Muscle layer of colon (tissue), 2 donors: ENCODE results near the gene REEP2.

Experiments
- H3K27ac ChIP-seq: one replicate; pipeline ENCODE4 v1.7.0; 2013; ENCODE audit warnings: low read depth, mild to moderate bottlenecking, low read length, moderate library complexity
- H3K27me3 ChIP-seq, 2 donors: one replicate each; pipeline ENCODE4 v1.7.0; 2013; ENCODE audit warnings: low read length in 2 of 2, mild to moderate bottlenecking in 2 of 2; ENCODE audit not compliant: insufficient read depth in 2 of 2, control insufficient read depth in 1 of 2
- H3K36me3 ChIP-seq: one replicate; pipeline ENCODE4 v1.7.0; 2013; ENCODE audit warnings: mild to moderate bottlenecking, low read length; ENCODE audit not compliant: insufficient read depth
- H3K4me1 ChIP-seq: one replicate; pipeline ENCODE4 v1.7.0; 2013; ENCODE audit warnings: mild to moderate bottlenecking, low read length; ENCODE audit not compliant: insufficient read depth
- H3K4me3 ChIP-seq, 2 donors: one replicate each; pipeline ENCODE4 v1.7.0; 2013; ENCODE audit warnings: low read length in 2 of 2, low read depth in 1 of 2, mild to moderate bottlenecking in 1 of 2, moderate library complexity in 1 of 2
- H3K9ac ChIP-seq: one replicate; pipeline ENCODE4 v1.7.0; 2013; ENCODE audit warnings: low read length
- H3K9me3 ChIP-seq: one replicate; pipeline ENCODE4 v1.7.0; 2013; ENCODE audit warnings: mild to moderate bottlenecking, low read length
- donor health status: abdominal sarcoma.
- donor health status: Adenocarcinoma of cecum.

REEP2 gene

GRCh38 chr5:138450971-138451370 is 12.1 kb downstream of the REEP2 start:
- H3K36me3 ChIP-seq = no peaks in the 10 kb centered on the region
- no peak overlapping the region for H3K27ac ChIP-seq
- no peaks in the 10 kb centered on the region for H3K27me3 ChIP-seq
- H3K9ac ChIP-seq = no peak overlapping the region
- H3K9me3 ChIP-seq = no peaks in the 10 kb centered on the region
- H3K4me3 ChIP-seq = no peak overlapping the region
- peaks cover 12% of the 10 kb centered on the region for H3K4me1 ChIP-seq

DNA sequence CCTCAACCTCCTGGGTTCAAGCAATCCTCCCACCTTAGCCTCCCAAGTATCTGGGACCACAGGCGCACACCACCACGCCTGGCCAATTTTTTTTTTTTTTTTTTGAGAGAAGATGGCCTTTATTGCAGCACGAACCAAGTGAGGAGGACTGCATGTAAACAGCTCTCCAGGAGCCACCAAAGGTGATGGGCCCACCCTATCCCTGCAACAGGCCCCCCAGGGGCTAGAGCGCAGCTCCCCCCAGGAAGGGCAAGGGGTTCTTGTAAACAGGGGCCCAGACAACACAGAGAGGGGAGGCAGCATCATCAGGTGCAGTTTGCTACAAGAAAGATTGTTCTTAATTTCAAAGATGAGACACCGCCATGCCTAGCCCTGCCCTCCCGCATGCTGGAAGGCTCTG is 13.9 kb downstream of the REEP2 start:
- H3K9me3 ChIP-seq = no peaks in the 10 kb centered on the region
- H3K27me3 ChIP-seq = no peaks in the 10 kb centered on the region
- H3K9ac ChIP-seq = no peak overlapping the region
- no peak overlapping the region for H3K27ac ChIP-seq
- H3K4me1 ChIP-seq = peaks cover 12% of the 10 kb centered on the region
- H3K36me3 ChIP-seq = no peaks in the 10 kb centered on the region
- no peak overlapping the region for H3K4me3 ChIP-seq

GRCh38 chr5:138453590-138453989 is 14.7 kb downstream of the REEP2 start:
- Histone ChIP-seq H3K27me3 (no peaks in the 10 kb centered on the region), H3K36me3 (no peaks in the 10 kb centered on the region), H3K9me3 (no peaks in the 10 kb centered on the region), H3K4me1 (peaks cover 18% of the 10 kb centered on the region), H3K9ac (no peak overlapping the region), H3K4me3 (no peak overlapping the region), H3K27ac (no peak overlapping the region)

- H3K27me3 ChIP-seq = no peaks in the 10 kb centered on the region
- H3K27ac ChIP-seq = no peak overlapping the region
- H3K9ac ChIP-seq = no peak overlapping the region
- H3K9me3 ChIP-seq = no peaks in the 10 kb centered on the region
- no peaks in the 10 kb centered on the region for H3K36me3 ChIP-seq
- peaks cover 23% of the 10 kb centered on the region for H3K4me1 ChIP-seq
- H3K4me3 ChIP-seq = no peak overlapping the region
Measured at GRCh38 chr5:138454121-138454520, 15.3 kb downstream of the REEP2 start.

DNA sequence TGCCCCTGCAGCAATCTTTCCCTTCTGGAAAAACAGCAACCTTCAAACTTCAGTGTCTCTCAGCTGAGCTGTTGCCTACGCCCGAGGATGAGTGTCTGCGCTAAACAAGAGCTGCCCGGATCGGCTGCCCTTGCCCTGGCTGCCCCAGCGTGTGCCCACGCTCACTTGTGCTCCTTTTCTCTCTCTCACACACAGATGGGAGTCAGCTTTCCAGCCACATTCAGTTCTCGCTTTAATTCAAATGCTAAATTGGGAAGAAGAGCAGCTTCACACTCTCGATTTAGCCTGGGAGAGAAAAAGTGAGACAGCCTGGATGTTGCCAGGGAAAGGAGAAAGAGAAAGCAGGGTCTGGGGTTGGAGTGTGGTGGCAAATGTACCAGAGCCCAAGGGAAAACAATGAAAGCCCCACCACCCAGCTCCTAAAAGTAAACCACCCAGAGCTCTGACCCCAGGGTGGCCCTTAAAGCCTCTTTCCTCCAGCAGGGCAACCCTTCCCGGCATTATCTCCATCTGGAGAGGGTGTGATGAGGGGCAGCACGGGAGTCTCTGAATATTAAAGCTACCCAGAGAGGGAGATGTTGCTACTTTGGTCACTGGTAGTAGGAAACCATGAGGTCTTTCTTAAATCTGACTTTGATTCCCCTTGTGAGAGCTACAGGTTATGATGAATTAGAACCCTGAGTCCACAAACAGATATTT is 16.5 kb downstream of the REEP2 start:
- Histone ChIP-seq H3K27me3 (no peaks in the 10 kb centered on the region), H3K4me3 (no peak overlapping the region), H3K36me3 (no peaks in the 10 kb centered on the region), H3K4me1 (peaks cover 13% of the 10 kb centered on the region), H3K27ac (no peak overlapping the region), H3K9me3 (no peaks in the 10 kb centered on the region), H3K9ac (no peak overlapping the region)

DNA sequence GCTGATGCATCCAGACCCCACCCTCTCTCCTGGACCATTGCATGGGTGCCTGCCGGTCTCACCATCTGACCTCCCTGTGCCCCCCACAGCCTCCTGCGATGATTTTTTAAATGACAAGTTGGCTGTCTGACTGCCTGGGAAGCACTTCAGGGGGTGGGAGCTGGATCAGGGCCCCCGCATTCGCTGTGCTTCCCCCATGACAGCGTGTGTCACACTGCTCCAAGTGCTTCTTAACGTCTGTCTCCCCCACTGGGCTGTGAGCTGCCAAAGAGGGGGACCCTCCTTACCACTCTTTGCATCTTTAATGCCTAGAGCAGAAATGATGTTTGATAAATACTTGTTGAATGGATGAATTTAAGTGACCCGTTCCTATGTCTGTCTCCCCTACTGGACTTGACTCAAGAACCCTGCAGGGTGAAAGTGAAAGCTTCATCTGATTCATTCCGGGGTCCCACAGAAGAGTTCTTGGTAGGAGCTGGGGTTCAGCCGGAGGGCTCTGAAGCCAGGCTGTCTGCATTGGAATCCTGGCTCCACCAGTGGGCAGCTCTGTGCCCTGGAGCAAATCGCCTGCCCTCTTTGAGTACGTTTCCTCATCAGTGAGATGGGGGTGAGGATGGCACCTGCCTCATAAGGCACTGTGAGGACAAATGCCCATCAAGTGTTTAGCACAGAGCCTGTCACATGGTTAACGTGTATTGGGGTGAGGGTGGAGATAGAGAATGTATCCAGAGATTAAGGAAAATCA is 18.8 kb downstream of the REEP2 start:
- no peaks in the 10 kb centered on the region for H3K27me3 ChIP-seq
- no peak overlapping the region for H3K4me3 ChIP-seq
- no peaks in the 10 kb centered on the region for H3K9me3 ChIP-seq
- no peaks in the 10 kb centered on the region for H3K36me3 ChIP-seq
- no peak overlapping the region for H3K9ac ChIP-seq
- peaks cover 26% of the 10 kb centered on the region for H3K4me1 ChIP-seq
- no peak overlapping the region for H3K27ac ChIP-seq

DNA sequence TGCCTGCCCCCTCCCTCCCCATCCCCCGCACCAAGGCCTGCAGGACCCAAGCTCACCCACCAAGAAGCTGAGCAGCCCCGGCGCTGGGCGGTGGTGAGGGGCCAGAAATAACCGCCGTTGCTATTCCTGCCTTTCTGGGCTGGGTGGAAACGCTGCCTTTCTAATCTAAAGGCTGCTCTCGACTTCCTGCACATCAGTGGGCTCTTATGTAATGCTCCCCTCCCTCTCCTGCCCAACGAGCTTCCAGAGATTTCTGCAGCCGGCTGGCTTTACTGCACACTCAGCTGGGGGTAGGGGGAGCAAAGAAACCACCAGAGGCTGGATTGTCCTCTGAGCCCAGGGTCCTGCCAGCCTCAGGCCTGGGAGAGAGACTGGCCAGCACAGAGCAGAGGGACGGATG is 19.5 kb downstream of the REEP2 start:
- no peak overlapping the region for H3K4me3 ChIP-seq
- peaks cover 29% of the 10 kb centered on the region for H3K4me1 ChIP-seq
- H3K9me3 ChIP-seq = no peaks in the 10 kb centered on the region
- H3K36me3 ChIP-seq = no peaks in the 10 kb centered on the region
- H3K27me3 ChIP-seq = no peaks in the 10 kb centered on the region
- H3K9ac ChIP-seq = no peak overlapping the region
- H3K27ac ChIP-seq = no peak overlapping the region

DNA sequence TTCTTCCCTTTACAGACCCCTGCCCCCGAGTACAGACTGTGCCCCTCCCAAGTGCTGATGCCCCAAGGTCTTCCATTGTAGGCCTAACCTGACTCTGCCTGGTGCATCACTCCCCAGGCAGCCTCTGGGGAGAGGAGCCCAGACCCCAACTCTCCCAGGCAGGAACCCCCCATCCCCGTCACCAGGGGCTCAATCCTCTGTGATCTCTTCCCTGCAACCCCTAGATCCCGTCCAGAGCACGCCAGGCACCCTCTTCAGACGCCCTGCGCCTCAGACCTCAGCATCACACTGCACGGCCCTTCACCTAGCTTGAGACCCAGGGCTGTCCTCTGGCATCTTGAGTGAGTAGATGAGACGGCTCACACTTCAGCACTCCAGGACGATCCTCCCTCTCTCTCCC is 20.0 kb downstream of the REEP2 start:
- Histone ChIP-seq H3K27ac (no peak overlapping the region), H3K4me3 (no peak overlapping the region), H3K9me3 (no peaks in the 10 kb centered on the region), H3K4me1 (peaks cover 33% of the 10 kb centered on the region), H3K36me3 (no peaks in the 10 kb centered on the region), H3K27me3 (no peaks in the 10 kb centered on the region), H3K9ac (no peak overlapping the region)

- Histone ChIP-seq H3K9ac (no peak overlapping the region), H3K27ac (no peak overlapping the region), H3K9me3 (no peaks in the 10 kb centered on the region), H3K36me3 (no peaks in the 10 kb centered on the region), H3K4me1 (peaks cover 33% of the 10 kb centered on the region), H3K27me3 (no peaks in the 10 kb centered on the region), H3K4me3 (no peak overlapping the region)
Measured at GRCh38 chr5:138459311-138459933, 20.6 kb downstream of the REEP2 start.

DNA sequence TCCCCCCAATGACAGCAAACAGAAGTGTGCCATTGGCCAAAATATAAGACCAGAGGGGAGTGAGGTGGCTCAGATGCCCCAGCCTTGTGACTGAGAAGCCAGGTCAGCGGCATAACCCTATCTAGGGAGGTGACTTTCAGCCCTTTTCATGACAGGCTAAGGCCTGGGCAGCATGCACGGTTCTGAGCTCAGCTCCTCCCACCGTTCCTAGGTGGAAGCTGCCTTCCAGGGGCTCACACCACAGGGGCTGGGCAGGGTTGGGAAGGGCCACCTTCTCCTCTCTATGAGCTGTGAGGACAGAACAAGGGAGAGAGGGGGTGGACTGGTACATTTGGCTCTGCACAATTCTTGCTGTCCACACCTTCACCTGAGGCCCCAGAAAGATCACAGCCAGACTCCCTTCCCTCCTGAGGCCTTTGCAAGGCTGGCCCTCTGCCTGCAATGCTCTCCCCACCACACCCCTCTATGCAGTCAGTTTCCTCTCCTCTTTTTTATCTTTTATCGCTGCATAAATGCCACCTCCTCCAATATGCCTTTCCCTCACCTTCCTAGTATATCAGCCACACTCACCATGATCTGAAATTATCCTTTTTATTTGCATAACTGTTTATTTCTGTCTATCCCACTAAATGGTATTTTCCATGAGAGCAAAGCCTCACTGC is 21.3 kb downstream of the REEP2 start:
- Histone ChIP-seq H3K27ac (no peak overlapping the region), H3K9ac (no peak overlapping the region)

GRCh38 chr5:138461343-138462125 is 22.7 kb downstream of the REEP2 start:
- Histone ChIP-seq H3K4me1 (peaks cover 33% of the 10 kb centered on the region), H3K9ac (no peak overlapping the region), H3K9me3 (no peaks in the 10 kb centered on the region), H3K4me3 (no peak overlapping the region), H3K36me3 (no peaks in the 10 kb centered on the region), H3K27me3 (no peaks in the 10 kb centered on the region), H3K27ac (no peak overlapping the region)

More for the DNA sequence above, 21.3 kb downstream of the REEP2 start:
- Histone ChIP-seq H3K9me3 (no peaks in the 10 kb centered on the region), H3K36me3 (no peaks in the 10 kb centered on the region), H3K4me1 (peaks cover 33% of the 10 kb centered on the region), H3K27me3 (no peaks in the 10 kb centered on the region), H3K4me3 (no peak overlapping the region)
